GM12874 (cell line): ENCODE data around the gene SRSF8.

Source experiments
- CTCF ChIP-seq: IDR thresholded peaks from 2 replicates; pipeline ENCODE4 v1.5.1; 2011; ENCODE audit warnings: low read depth, mild to moderate bottlenecking, control low read depth, low read length, moderate library complexity; ENCODE audit not compliant: insufficient read depth

SRSF8 gene

DNA sequence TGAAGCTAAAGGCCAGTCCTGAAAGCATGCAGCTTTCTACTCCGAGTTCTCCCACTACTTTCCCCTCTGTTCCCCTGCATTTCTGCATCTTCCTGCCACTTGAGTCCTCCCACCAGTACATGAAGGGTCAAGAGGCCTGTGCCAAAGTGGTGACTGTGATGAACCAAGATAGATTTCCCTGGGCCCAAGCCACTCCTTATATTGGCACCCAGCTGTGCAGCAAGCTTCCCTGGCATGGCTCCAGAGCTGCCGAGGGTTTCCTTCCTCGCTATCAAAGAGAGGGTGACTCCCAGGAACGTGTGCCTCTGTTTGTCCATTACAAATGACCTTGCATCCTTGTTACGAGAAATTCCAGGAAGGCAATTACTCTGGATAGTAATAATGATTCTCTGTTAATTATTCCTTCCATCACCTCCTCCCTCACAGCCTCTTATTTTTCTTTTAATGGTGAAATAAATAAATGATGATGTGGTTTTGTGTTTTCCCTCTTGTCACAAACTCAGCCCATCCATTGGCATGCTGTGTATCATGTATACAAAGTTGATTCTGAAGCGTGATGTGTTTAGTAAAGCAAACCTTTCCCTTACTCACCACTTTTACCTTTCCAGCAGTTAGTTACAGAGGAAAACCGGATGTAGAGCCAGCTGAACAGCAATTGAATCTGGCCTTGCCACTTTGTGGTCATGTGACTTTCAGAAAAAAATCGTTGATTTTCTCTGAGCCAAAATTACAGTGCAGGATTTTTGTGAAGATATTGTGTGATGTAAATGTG lies 8.3 kb downstream of the SRSF8 start:
- no peak for TF ChIP-seq CTCF

DNA sequence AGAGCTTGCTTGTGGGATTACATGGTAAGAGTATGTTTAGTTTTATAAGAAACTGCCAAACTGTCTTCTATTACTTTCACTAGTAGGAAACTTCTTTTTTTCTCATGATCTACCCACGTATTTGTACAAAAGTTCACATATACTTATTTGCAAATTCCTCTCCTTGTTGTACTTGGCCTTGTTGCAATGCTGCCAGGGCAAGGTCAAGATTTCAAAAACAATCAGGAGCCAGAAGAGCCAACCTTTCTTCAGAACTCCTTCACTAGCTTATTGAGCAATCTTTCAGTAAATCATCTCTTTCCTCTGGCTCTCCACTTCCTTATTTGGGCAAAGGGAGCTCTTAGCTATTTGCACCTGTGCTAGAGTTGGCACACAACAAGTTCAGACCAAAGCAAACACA lies 9.7 kb downstream of the SRSF8 start:
- no peak for TF ChIP-seq CTCF

DNA sequence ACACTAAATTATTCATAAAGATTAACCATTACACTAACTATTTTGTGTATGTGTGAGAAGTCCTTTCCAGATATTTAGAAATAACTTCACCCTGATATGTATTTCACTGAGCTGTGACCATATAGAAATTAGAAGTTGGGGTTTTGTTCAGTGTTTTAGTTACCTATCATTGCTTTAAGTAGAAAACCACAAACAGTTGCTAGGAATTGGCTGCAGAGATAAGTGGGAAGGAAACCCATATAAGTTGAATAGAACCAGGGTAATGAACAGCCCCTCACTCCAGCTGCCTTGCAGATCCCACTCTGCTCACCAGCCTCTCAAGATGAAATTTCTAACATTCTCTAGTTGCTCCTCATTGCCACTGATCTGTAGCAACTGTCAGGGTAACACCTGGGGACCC lies 10.3 kb downstream of the SRSF8 start:
- no peak for TF ChIP-seq CTCF

GRCh38 chr11:95078526-95078925 lies 11.8 kb downstream of the SRSF8 start:
- TF ChIP-seq CTCF: no peak

- no peak for TF ChIP-seq CTCF
Measured at GRCh38 chr11:95081010-95081409, 14.3 kb downstream of the SRSF8 start.

DNA sequence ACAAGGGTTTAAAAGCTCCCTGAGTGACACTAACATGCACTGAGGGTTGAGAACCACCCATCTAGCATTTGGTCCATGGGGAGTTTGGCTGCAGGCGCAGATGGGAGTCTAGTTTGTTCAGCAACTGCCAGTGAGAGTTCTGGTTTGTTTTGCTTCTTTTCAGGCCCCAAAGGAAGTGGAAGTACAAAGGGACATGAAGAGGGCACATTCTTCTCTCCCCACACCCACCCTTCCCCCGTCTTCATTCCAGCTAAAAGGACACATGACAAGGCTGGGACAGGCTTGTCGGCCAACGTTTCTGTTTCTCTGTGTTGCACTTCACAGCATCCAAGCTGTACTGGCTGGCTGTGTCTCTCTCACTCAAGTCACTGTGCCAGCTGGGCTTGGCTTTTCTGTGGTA lies 14.7 kb downstream of the SRSF8 start:
- no peak for TF ChIP-seq CTCF

GRCh38 chr11:95082576-95083001 lies 15.9 kb downstream of the SRSF8 start:
- no peak for TF ChIP-seq CTCF
